SK-N-MC (cell line): ENCODE data around the gene TRAM2.

Experiments used
- EZH2 ChIP-seq: fragments of 200-600 bp; sonication (generic); IDR thresholded peaks from one replicate; pipeline ENCODE4 v1.6.1; 2017; ENCODE audit warnings: antibody characterized with exemption
- FOXP2 ChIP-seq: optimal IDR thresholded peaks from 2 replicates; pipeline ENCODE3; 2011; ENCODE audit warnings: mild to moderate bottlenecking, moderate library complexity; ENCODE audit not compliant: insufficient read depth; ENCODE audit errors: extremely low read length, control extremely low read depth

GRCh38 chr6:52596371-52597028 is 19.6 kb upstream of the TRAM2 start:
- TF ChIP-seq EZH2 (no peak), FOXP2 (no peak)
